ENCODE measurements around the gene SCN3A. TPM values are rescaled to one million over a fixed set of nuclear protein-coding genes. Genes with fewer than 3 reads are reported as not detected.
A peak's percentile ranks its signal among the peaks of the same experiment; 100 is the strongest.

The SCN3A gene
- total and polyA plus RNA-seq, 2 of the 13 experiments (the other 11 are each of a cell fraction or from before 2014, with no cell fraction given), result not detected

DNA sequence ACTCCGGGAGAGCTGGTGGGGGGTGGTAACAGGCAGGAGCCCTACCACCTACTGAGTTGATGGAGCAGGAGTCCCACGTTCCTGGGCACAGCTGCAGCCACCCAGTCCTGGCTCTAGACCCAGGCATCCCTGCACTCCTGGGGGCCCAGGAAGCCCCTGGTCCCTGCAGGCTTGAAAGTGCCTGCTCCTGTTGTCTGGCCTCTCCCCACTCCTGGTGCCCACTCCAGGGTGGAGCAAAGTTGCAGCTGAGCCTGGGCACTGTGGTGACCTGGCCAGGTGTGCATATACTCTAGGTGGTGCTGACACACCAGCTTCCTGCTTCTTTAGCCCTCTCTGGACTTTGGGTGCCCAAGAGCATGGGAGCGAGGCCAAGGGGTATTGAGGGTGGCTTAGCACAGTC, 129.5 kb downstream of the SCN3A start:
- FAIRE-seq (no peak), ATAC-seq (peak; percentile 63), DNase-seq (ENCODE audit: low spot score) (no peak)
- Histone ChIP-seq H3K4me2 (ENCODE audit: low read depth, low read length) (no peak overlapping the region), H2AFZ (ENCODE audit: low read length) (no peak overlapping the region), H3K27me3 (ENCODE audit: control insufficient read depth in 1 of 2, insufficient read depth in 2 of 2, low read length in 2 of 2) (peaks cover 0 to 4% of the 10 kb centered on the region in 2 experiments; a peak in 1 of 5 replicates), H3K4me1 (ENCODE audit: insufficient read depth, low read length) (no peaks in the 10 kb centered on the region), H3K79me2 (ENCODE audit: insufficient read depth, low read length) (no peaks in the 10 kb centered on the region), H3K9me3 (ENCODE audit: low read length) (peaks cover 8% of the 10 kb centered on the region; the same call in 1 of the 2 replicates), H3K27ac (ENCODE audit: extremely low read length, insufficient read depth, low read length) (no peak overlapping the region), H3K36me3 (replicated peaks in 1 of 2; ENCODE audit: control insufficient read depth in 1 of 2, insufficient read depth in 2 of 2, low read length in 2 of 2) (no peaks in the 10 kb centered on the region), H3K4me3 (replicated peaks in 1 of 3; ENCODE audit: insufficient read depth in 1 of 3, low read depth in 2 of 3, low read length in 3 of 3) (no peak overlapping the region), H3K9ac (ENCODE audit: insufficient read depth, low read depth, low read length) (no peak overlapping the region), H4K20me1 (ENCODE audit: insufficient read depth, low read length) (no peaks in the 10 kb centered on the region)
- 61% methylated on average over 2 of the region's 3 CpGs for WGBS (ENCODE audit: low lambda C conversion rate)
- in situ Hi-C loops (cut with HindIII; ENCODE audit: extremely low pct_ligation_motif_present, low pct_unique_long_range_greater_than_20kb) (no loop called here), intact Hi-C loops (cut with micrococcal nuclease; ENCODE audit: unreplicated experiment) (no loop called here)
- ChIA-PET POLR2A (no interaction called here), CTCF (ENCODE audit: low intra/inter-chr PET ratio, low total read pairs) (no interaction called here)
- TF ChIP-seq STAG1 (CRISPR knock-in tag; IDR thresholded peaks at IDR 0.05), result 0 out of 2 replicates have a peak, but pooled peaks have one; percentile 5
- TF ChIP-seq NCOR1 (IDR thresholded peaks at IDR 0.05; ENCODE audit: borderline replicate concordance, low read length), result no peak
- no peak for TF ChIP-seq HNRNPK (IDR thresholded peaks at IDR 0.05; ENCODE audit: low read depth, low read length, poor library complexity, severe bottlenecking)
- TF ChIP-seq, protein P1, sequence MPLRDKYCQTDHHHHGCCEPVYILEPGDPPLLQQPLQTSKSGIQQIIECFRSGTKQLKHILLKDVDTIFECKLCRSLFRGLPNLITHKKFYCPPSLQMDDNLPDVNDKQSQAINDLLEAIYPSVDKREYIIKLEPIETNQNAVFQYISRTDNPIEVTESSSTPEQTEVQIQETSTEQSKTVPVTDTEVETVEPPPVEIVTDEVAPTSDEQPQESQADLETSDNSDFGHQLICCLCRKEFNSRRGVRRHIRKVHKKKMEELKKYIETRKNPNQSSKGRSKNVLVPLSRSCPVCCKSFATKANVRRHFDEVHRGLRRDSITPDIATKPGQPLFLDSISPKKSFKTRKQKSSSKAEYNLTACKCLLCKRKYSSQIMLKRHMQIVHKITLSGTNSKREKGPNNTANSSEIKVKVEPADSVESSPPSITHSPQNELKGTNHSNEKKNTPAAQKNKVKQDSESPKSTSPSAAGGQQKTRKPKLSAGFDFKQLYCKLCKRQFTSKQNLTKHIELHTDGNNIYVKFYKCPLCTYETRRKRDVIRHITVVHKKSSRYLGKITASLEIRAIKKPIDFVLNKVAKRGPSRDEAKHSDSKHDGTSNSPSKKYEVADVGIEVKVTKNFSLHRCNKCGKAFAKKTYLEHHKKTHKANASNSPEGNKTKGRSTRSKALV (CRISPR knock-in tag; IDR thresholded peaks at IDR 0.05), result no peak
- TF ChIP-seq, protein P2, sequence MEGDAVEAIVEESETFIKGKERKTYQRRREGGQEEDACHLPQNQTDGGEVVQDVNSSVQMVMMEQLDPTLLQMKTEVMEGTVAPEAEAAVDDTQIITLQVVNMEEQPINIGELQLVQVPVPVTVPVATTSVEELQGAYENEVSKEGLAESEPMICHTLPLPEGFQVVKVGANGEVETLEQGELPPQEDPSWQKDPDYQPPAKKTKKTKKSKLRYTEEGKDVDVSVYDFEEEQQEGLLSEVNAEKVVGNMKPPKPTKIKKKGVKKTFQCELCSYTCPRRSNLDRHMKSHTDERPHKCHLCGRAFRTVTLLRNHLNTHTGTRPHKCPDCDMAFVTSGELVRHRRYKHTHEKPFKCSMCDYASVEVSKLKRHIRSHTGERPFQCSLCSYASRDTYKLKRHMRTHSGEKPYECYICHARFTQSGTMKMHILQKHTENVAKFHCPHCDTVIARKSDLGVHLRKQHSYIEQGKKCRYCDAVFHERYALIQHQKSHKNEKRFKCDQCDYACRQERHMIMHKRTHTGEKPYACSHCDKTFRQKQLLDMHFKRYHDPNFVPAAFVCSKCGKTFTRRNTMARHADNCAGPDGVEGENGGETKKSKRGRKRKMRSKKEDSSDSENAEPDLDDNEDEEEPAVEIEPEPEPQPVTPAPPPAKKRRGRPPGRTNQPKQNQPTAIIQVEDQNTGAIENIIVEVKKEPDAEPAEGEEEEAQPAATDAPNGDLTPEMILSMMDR (CRISPR knock-in tag; IDR thresholded peaks at IDR 0.05), result 0 out of 2 replicates have a peak, but pooled peaks have one; percentile 22
- TF ChIP-seq ZSCAN20 (CRISPR knock-in tag; IDR thresholded peaks at IDR 0.05; ENCODE audit: borderline replicate concordance), result no peak
- BruUV-seq (replicated peaks), result no TSS peak

All from HepG2 (cell line).